BE2C (cell line): ENCODE results near the gene USP10.
A peak's percentile ranks its signal among the peaks of the same experiment; 100 is the strongest.
"Not testable (repeated sequence)": the region's sequence is repeated elsewhere in the genome, so short reads cannot be mapped to it uniquely, and the experiment has no call there.

Experiments
- DNase-seq: peaks from one replicate; pipeline ENCODE4 v3.0.0-alpha.2; 2020
- H3K27me3 ChIP-seq: fragments of 250-450 bp; sonication (Bioruptor Pico); 2 replicates; pipeline ENCODE4 v1.5.1; 2020; ENCODE audit warnings: mild to moderate bottlenecking
- H3K36me3 ChIP-seq: fragments of 250-450 bp; sonication (Bioruptor Pico); 2 replicates; pipeline ENCODE4 v1.5.1; 2020; ENCODE audit warnings: mild to moderate bottlenecking
- H3K4me1 ChIP-seq: fragments of 250-450 bp; sonication (Bioruptor Pico); 2 replicates; pipeline ENCODE4 v1.5.1; 2020
- H3K4me3 ChIP-seq: 2 replicates; pipeline ENCODE4 v1.5.1; 2011; ENCODE audit warnings: low read depth, low read length
- H3K9me3 ChIP-seq: fragments of 250-450 bp; sonication (Bioruptor Pico); 2 replicates; pipeline ENCODE4 v1.5.1; 2020
- TF ChIP-seq, protein P1 (sequence below): IDR thresholded peaks from 2 replicates; pipeline ENCODE4 v1.5.1; 2012; ENCODE audit warnings: mild to moderate bottlenecking, low read depth, low read length

The USP10 gene

GRCh38 chr16:84726079-84726668, 26.4 kb downstream of the USP10 start:
- peaks cover 3% of the 10 kb centered on the region for H3K36me3 ChIP-seq
- TF ChIP-seq, protein P1, sequence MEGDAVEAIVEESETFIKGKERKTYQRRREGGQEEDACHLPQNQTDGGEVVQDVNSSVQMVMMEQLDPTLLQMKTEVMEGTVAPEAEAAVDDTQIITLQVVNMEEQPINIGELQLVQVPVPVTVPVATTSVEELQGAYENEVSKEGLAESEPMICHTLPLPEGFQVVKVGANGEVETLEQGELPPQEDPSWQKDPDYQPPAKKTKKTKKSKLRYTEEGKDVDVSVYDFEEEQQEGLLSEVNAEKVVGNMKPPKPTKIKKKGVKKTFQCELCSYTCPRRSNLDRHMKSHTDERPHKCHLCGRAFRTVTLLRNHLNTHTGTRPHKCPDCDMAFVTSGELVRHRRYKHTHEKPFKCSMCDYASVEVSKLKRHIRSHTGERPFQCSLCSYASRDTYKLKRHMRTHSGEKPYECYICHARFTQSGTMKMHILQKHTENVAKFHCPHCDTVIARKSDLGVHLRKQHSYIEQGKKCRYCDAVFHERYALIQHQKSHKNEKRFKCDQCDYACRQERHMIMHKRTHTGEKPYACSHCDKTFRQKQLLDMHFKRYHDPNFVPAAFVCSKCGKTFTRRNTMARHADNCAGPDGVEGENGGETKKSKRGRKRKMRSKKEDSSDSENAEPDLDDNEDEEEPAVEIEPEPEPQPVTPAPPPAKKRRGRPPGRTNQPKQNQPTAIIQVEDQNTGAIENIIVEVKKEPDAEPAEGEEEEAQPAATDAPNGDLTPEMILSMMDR, result peak; percentile 99
- DNase-seq, result peak; percentile 88
- H3K4me1 ChIP-seq, result peaks cover 40% of the 10 kb centered on the region
- no peak overlapping the region for H3K4me3 ChIP-seq
- H3K9me3 ChIP-seq, result no peaks in the 10 kb centered on the region
- no peaks in the 10 kb centered on the region for H3K27me3 ChIP-seq

GRCh38 chr16:84726669-84727467, 27.1 kb downstream of the USP10 start:
- TF ChIP-seq, protein P1, result no peak
- H3K4me3 ChIP-seq, result no peak overlapping the region
- DNase-seq, result no peak
- H3K9me3 ChIP-seq, result no peaks in the 10 kb centered on the region
- H3K36me3 ChIP-seq, result no peaks in the 10 kb centered on the region; the same call in none of the 2 replicates
- H3K4me1 ChIP-seq, result peaks cover 44% of the 10 kb centered on the region
- no peaks in the 10 kb centered on the region for H3K27me3 ChIP-seq

GRCh38 chr16:84728853-84729424, 29.1 kb downstream of the USP10 start:
- Histone ChIP-seq H3K4me3 (no peak overlapping the region), H3K4me1 (peaks cover 46% of the 10 kb centered on the region), H3K27me3 (no peaks in the 10 kb centered on the region), H3K9me3 (no peaks in the 10 kb centered on the region), H3K36me3 (peaks cover 4% of the 10 kb centered on the region; the same call in 1 of the 2 replicates)
- DNase-seq, result no peak
- TF ChIP-seq, protein P1, result no peak

DNA sequence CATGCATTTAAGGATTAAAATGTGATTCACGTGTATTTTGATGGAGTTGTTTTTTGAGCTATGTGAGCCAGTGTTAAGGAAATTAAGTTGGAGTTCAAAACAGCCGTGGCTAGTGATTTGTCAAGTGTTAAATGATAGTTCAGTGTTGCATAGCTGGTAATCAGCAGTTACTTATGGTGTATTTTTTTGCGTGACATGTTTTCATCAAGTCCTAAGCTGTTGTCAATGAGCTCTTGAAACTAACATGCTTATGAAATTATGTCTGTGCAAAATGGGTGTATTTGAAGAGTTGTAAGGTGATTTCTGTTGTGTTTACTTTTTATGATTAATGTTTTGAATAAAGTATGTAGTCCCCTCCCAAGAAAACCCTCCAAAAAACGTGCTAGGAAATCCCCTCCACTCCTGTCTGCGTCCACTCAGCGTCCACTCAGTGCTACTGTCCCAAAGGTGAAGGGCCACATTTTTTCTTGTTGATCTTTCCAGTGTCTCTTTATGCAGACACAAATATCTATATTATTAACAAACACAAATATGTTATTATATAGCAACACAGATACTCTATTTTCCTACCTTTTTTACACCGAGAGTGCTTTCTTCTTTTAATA, 30.0 kb downstream of the USP10 start:
- peaks cover 11% of the 10 kb centered on the region; the same call in 1 of the 2 replicates for H3K36me3 ChIP-seq
- TF ChIP-seq, protein P1, result no peak
- peak overlapping the region; percentile 8; the same call in 1 of the 2 replicates for H3K4me3 ChIP-seq
- no peak for DNase-seq
- H3K4me1 ChIP-seq, result peaks cover 42% of the 10 kb centered on the region
- H3K9me3 ChIP-seq, result no peaks in the 10 kb centered on the region
- no peaks in the 10 kb centered on the region for H3K27me3 ChIP-seq

DNA sequence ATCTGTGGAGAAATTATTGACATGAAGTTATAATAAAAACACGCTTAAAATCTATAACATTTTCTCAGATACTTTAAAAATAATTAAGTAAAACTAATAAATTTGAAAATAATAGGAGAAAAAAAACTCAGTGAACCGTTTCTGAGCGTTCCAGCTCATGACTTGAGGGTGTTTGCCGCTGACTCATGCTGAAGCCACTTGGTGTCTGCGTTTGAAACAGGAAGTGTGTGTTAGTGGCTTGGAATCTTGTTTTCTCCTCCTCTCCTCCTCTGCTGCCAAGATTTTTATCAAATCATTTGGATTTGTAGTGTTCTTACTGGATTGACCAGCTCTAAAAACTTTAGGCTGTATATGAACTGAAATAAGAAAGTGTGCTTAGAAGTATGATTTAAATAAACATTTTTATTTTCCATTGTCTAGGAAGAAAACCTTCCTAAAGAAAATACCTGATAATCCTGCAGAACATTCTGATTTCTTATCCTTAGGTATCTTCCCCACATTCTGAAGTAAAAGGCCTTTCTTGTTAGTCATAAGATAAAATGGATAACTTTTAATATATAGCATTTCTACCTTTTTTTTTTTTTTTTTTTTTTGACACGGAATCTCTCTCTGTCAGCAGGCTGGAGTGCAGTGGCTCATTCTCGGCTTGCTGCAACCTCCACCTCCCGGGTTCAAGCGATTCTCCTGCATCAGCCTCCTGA, 30.8 kb downstream of the USP10 start:
- Histone ChIP-seq H3K9me3 (no peaks in the 10 kb centered on the region), H3K27me3 (no peaks in the 10 kb centered on the region), H3K4me1 (peaks cover 37% of the 10 kb centered on the region), H3K36me3 (peaks cover 19% of the 10 kb centered on the region; the same call in 1 of the 2 replicates), H3K4me3 (peak overlapping the region; percentile 8)
- TF ChIP-seq, protein P1, result no peak
- DNase-seq, result peak; percentile 59

GRCh38 chr16:84732332-84732673, 32.5 kb downstream of the USP10 start:
- not testable (repeated sequence) for DNase-seq, H3K27me3 ChIP-seq, H3K4me3 ChIP-seq, H3K9me3 ChIP-seq
- Histone ChIP-seq H3K36me3 (peaks cover 19% of the 10 kb centered on the region; the same call in 1 of the 2 replicates), H3K4me1 (peaks cover 29% of the 10 kb centered on the region)
